ENCODE results near the gene DUSP21. TPM values are rescaled to one million over a fixed set of nuclear protein-coding genes. Genes with fewer than 3 reads are reported as not detected.

Gene DUSP21
- total and polyA plus RNA-seq, 2 donors (not counting 1 experiment from before 2014, with no cell fraction given), result not detected

DNA sequence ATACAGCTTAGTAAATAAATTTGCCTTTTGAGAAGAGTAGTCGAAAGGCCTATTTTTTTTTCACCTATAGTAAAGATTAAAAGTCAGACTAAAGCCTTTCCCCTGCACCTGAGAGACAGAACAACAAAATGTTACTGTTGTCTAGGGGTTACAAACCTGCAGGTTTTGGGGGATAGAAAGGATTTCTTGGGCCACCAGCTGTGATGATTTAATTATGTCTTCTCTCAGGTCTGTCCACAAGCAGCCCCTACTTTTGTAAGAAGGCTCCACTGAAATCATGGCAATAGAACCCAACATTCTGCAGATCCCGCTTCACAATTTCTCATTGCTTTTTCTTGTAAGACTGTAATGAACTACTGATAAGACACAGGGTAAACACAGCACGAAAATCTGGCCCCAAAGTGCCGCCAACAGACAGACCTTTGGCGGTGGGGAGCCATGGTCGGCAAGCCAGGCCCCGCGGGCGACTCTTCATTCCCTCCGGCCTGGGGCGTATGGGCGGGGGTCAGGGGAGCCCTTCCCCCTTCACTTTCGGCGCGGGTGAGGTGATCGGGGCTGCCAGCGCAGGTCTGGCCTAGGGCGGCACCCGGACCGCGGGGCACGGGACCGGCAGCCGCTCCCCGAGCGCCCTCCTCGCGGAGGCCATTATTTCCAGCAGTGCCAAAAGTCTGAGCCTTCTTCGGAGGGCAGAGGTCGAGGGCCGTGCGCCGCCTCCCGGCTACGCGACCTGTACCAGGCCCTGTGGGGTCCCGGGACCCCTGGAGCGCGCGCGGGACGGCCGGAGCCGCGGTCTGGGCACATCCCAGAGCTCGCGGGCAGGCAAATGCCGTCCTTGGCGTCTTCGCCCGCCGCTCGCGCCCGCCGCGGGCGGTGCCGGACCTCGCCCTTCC lies 28.4 kb downstream of the DUSP21 start:
- Mint-ChIP-seq H3K4me1 (peaks cover 16% of the 10 kb centered on the region), H3K4me3 (peak overlapping the region; percentile 88), H3K27me3 (no peaks in the 10 kb centered on the region), H3K27ac (peak overlapping the region; percentile 96), H3K9me3 (ENCODE audit: insufficient read depth) (no peaks in the 10 kb centered on the region)
- under 1% methylated on average over 36 of the region's 60 CpGs for WGBS (ENCODE audit: insufficient coverage)
- peaks cover 12% of the 10 kb centered on the region for H4K20me1 ChIP-seq (ENCODE audit: control insufficient read depth, insufficient read depth, low read length, poor library complexity, severe bottlenecking)
- peak overlapping the region; percentile 77 for H3K4me2 ChIP-seq (replicated peaks; ENCODE audit: low read depth, low read length, poor library complexity, severe bottlenecking)
- H3K9me3 ChIP-seq (ENCODE audit: control extremely low read depth in 1 of 3, control insufficient read depth in 2 of 3, insufficient read depth in 1 of 3, low read length in 2 of 3), result no peaks in the 10 kb centered on the region
- CTCF ChIA-PET, result no interaction called here
- H3K9ac ChIP-seq (ENCODE audit: low read length), result peak overlapping the region; percentile 99
- peak overlapping the region; percentile 80 to 100 for H3K27ac ChIP-seq (ENCODE audit: low read length in 2 of 2)
- no peak for TF ChIP-seq EZH2 (IDR thresholded peaks at IDR 0.05; ENCODE audit: borderline replicate concordance, insufficient read depth, low read depth, low read length, poor library complexity, severe bottlenecking)
- POLR2A ChIA-PET, result interaction anchor here (0.6 to 0.9 kb wide), 8 partner anchors 13 to 309 kb away, joined by 3 to 9 read pairs (median 5); no protein-coding TSS in a partner anchor
- H2AFZ ChIP-seq (ENCODE audit: insufficient read depth, low read depth, low read length, poor library complexity, severe bottlenecking), result peak overlapping the region; percentile 92
- peak; percentile 21 for ATAC-seq (ENCODE audit: low read depth)
- H3K27me3 ChIP-seq (replicated peaks in 1 of 4; ENCODE audit: control extremely low read depth in 1 of 4, control insufficient read depth in 3 of 4, insufficient read depth in 4 of 4, low read length in 3 of 4), result no peaks in the 10 kb centered on the region
- peak overlapping the region; percentile 50 to 90 (median 74) for H3K4me3 ChIP-seq (ENCODE audit: control extremely low read depth in 1 of 5, extremely low read depth in 1 of 5, insufficient read depth in 1 of 5, low read depth in 2 of 5, low read length in 4 of 5)
- H3K79me2 ChIP-seq (ENCODE audit: control insufficient read depth, insufficient read depth, low read length), result peaks cover 64% of the 10 kb centered on the region
- peaks cover 9 to 25% of the 10 kb centered on the region in 2 donors for H3K4me1 ChIP-seq (ENCODE audit: control insufficient read depth in 2 of 2, insufficient read depth in 2 of 2, low read length in 2 of 2)
- H3K36me3 ChIP-seq (replicated peaks in 1 of 2; ENCODE audit: control extremely low read depth in 1 of 2, control insufficient read depth in 1 of 2, extremely low read depth in 1 of 2, insufficient read depth in 2 of 2, low read length in 1 of 2), result no peaks in the 10 kb centered on the region
- DNase-seq, result peak; percentile 75
- intact Hi-C loops (cut with micrococcal nuclease), result loop anchor here (5.0 kb wide), 4 partner anchors 35 to 890 kb away; partner anchors contain the start of gene FUNDC1

DNA sequence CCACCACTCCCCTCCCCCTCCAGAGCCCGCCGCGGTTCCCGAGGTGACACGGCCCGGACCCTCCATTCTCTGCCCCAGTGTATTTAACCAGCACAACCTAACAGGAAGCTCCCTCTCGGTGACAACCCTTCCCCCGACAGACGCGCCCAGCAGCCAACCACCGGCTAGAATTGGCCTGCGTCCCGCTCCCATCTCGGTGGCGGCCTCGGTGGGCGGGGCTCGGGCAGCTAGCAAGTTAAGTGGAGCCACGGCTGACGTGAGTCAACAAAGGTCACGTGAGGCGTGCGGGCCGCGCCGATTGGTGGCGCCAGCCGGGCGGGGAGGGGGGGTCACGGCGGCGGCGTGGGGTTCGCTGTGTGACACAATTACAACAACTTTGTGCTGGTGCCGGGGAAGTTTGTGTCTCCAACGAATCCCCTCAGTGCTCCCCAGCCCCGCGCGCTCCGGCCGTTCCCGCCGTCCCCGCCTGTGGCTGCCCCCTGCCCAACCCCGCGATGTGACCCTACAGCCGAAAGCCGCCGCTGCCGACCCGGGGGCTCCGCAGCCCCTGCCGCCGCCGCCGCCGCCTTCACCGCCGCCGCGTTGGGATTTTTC lies 29.1 kb downstream of the DUSP21 start, which contains the start of gene KDM6A:
TSS of gene KDM6A (plus strand) at position 368 of the 594 bp plus-strand sequence. CDS start 364 bp downstream, outside the sequence.
- H3K27me3 ChIP-seq (replicated peaks in 1 of 4; ENCODE audit: control extremely low read depth in 1 of 4, control insufficient read depth in 3 of 4, insufficient read depth in 4 of 4, low read length in 3 of 4), result no peaks in the 10 kb centered on the region
- H3K4me3 Mint-ChIP-seq, result peak within 1 kb of the TSS; percentile 95
- peaks cover 9 to 27% of the 10 kb centered on the region in 2 donors for H3K4me1 ChIP-seq (ENCODE audit: control insufficient read depth in 2 of 2, insufficient read depth in 2 of 2, low read length in 2 of 2)
- peak within 1 kb of the TSS; percentile 77 for H3K4me2 ChIP-seq (replicated peaks; ENCODE audit: low read depth, low read length, poor library complexity, severe bottlenecking)
- DNase-seq (peak; percentile 96), ATAC-seq (ENCODE audit: low read depth) (peak; percentile 88)
- 1% methylated on average over 18 of the region's 61 CpGs for WGBS (ENCODE audit: insufficient coverage)
- H4K20me1 ChIP-seq (ENCODE audit: control insufficient read depth, insufficient read depth, low read length, poor library complexity, severe bottlenecking), result peaks cover 17% of the 10 kb centered on the region
- H3K9ac ChIP-seq (ENCODE audit: low read length), result peak within 1 kb of the TSS; percentile 99
- ChIA-PET CTCF (no interaction called here), POLR2A (interaction anchor here (0.6 to 0.9 kb wide), 8 partner anchors 12 to 309 kb away, joined by 3 to 9 read pairs (median 5); no protein-coding TSS in a partner anchor)
- peak within 1 kb of the TSS; percentile 97 for H2AFZ ChIP-seq (ENCODE audit: insufficient read depth, low read depth, low read length, poor library complexity, severe bottlenecking)
- H3K9me3 Mint-ChIP-seq (ENCODE audit: insufficient read depth), result no peaks in the 10 kb centered on the region
- H3K9me3 ChIP-seq (ENCODE audit: control extremely low read depth in 1 of 3, control insufficient read depth in 2 of 3, insufficient read depth in 1 of 3, low read length in 2 of 3), result no peaks in the 10 kb centered on the region
- peak within 1 kb of the TSS; percentile 90 to 100 for H3K27ac ChIP-seq (ENCODE audit: low read length in 2 of 2)
- H3K27ac Mint-ChIP-seq, result peak within 1 kb of the TSS; percentile 96
- H3K4me3 ChIP-seq (ENCODE audit: control extremely low read depth in 1 of 5, extremely low read depth in 1 of 5, insufficient read depth in 1 of 5, low read depth in 2 of 5, low read length in 4 of 5), result peak within 1 kb of the TSS; percentile 74 to 90 (median 86)
- H3K79me2 ChIP-seq (ENCODE audit: control insufficient read depth, insufficient read depth, low read length), result peaks cover 71% of the 10 kb centered on the region
- H3K4me1 Mint-ChIP-seq, result peaks cover 18% of the 10 kb centered on the region
- H3K36me3 ChIP-seq (replicated peaks in 1 of 2; ENCODE audit: control extremely low read depth in 1 of 2, control insufficient read depth in 1 of 2, extremely low read depth in 1 of 2, insufficient read depth in 2 of 2, low read length in 1 of 2), result no peaks in the 10 kb centered on the region
- no peaks in the 10 kb centered on the region for H3K27me3 Mint-ChIP-seq
- intact Hi-C loops (cut with micrococcal nuclease), result loop anchor here (5.0 kb wide), 4 partner anchors 34 to 889 kb away; partner anchors contain the start of gene FUNDC1
- TF ChIP-seq, protein P1, sequence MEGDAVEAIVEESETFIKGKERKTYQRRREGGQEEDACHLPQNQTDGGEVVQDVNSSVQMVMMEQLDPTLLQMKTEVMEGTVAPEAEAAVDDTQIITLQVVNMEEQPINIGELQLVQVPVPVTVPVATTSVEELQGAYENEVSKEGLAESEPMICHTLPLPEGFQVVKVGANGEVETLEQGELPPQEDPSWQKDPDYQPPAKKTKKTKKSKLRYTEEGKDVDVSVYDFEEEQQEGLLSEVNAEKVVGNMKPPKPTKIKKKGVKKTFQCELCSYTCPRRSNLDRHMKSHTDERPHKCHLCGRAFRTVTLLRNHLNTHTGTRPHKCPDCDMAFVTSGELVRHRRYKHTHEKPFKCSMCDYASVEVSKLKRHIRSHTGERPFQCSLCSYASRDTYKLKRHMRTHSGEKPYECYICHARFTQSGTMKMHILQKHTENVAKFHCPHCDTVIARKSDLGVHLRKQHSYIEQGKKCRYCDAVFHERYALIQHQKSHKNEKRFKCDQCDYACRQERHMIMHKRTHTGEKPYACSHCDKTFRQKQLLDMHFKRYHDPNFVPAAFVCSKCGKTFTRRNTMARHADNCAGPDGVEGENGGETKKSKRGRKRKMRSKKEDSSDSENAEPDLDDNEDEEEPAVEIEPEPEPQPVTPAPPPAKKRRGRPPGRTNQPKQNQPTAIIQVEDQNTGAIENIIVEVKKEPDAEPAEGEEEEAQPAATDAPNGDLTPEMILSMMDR (IDR thresholded peaks at IDR 0.05), result no peak
- no peak for TF ChIP-seq EZH2 (IDR thresholded peaks at IDR 0.05; ENCODE audit: borderline replicate concordance, insufficient read depth, low read depth, low read length, poor library complexity, severe bottlenecking)
